GM12873 (cell line): ENCODE data around the gene CHST9.

Source experiments
- TF ChIP-seq, protein P1 (sequence below): IDR thresholded peaks from 2 replicates; pipeline ENCODE4 v1.5.1; 2012; ENCODE audit warnings: low read depth, mild to moderate bottlenecking, moderate library complexity, low read length, control low read depth; ENCODE audit not compliant: insufficient read depth; ENCODE audit errors: missing control alignments

CHST9 gene

DNA sequence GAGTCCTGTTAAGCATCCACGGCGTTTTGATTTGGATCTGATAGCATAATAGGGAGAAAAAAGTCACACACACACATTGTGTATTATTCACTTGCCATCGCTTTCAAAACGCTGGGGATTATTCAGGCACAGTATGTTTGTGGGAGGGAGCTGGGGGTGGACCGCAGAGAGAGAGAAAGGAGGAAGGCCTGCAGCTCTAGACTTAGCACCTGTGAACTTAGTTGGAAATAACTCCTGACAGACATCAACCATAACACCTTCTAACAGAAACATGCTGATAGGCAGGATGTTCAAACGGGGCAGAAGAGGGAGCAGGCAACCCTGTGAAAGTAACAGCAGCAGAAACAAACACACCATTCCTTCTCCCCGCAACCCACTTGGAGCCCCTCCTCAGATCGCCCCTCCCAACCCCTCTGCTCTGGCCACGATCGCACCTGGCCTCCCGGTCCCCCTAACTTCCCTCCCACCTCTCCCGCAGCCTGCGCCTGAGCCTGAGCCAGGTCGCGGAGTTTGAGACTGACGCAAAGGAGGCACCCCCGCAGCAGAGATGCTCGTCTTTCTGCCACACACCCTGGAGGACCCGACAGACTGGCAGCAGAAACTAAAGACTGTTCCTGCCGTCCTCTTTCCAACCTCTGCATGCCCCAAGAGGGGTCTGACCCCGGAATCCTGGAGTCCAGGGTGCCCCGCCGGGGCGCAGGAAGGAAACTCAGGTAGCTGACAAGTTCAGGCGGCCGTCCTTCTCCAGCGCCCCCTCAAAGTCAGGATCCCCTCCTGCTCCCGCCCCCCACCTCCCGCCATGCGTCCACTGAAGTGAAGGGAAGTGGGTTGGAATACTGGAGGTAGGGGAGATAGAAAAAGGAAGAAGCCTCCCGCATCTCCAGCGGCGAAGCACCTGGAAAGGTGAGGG is 738 bp downstream of the CHST9 start:
- TF ChIP-seq, protein P1, sequence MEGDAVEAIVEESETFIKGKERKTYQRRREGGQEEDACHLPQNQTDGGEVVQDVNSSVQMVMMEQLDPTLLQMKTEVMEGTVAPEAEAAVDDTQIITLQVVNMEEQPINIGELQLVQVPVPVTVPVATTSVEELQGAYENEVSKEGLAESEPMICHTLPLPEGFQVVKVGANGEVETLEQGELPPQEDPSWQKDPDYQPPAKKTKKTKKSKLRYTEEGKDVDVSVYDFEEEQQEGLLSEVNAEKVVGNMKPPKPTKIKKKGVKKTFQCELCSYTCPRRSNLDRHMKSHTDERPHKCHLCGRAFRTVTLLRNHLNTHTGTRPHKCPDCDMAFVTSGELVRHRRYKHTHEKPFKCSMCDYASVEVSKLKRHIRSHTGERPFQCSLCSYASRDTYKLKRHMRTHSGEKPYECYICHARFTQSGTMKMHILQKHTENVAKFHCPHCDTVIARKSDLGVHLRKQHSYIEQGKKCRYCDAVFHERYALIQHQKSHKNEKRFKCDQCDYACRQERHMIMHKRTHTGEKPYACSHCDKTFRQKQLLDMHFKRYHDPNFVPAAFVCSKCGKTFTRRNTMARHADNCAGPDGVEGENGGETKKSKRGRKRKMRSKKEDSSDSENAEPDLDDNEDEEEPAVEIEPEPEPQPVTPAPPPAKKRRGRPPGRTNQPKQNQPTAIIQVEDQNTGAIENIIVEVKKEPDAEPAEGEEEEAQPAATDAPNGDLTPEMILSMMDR, result no peak

GRCh38 chr18:27181726-27182125 is 3.4 kb downstream of the CHST9 start:
- TF ChIP-seq, protein P1, result no peak

- TF ChIP-seq, protein P1, result no peak
Measured at GRCh38 chr18:27178424-27178823, 6.7 kb downstream of the CHST9 start.

DNA sequence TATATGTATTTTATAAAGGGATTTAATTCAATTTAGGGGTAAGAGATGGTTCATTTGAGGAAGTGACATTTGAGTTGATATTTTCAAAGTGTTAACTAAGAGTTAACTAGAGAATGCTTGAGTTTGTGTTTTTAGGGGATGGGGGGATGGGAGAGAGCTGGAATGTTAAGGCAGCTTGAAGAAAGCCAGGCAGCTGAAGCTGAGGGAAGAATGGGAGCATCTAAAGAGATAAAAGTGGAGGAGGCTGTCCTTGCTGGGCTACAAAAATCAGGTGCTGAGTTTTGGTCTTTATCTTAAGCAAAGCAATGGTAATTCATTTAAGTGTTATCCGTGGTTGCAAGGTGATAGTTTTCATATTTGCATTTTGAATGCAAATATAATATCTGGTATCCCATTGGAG is 9.2 kb downstream of the CHST9 start:
- TF ChIP-seq, protein P1, result no peak

DNA sequence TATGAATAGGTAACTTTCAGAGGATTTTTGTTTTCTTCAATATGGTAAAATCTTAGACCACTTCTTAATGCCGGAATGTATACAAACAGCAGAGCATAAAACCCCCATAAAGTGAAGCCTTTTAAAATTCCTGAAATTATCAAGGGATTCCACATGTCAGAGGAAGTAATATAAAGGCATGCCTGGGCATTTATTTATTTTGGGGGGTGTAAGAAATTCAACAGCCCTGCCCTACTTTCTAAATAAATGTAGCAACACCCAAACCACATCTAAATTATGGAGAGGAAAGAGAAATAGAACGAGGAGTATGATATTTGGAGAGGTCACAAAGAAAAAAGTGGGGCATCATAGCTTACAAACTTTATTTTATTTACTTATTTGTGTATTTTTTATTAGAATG is 9.9 kb downstream of the CHST9 start:
- TF ChIP-seq, protein P1, result no peak

DNA sequence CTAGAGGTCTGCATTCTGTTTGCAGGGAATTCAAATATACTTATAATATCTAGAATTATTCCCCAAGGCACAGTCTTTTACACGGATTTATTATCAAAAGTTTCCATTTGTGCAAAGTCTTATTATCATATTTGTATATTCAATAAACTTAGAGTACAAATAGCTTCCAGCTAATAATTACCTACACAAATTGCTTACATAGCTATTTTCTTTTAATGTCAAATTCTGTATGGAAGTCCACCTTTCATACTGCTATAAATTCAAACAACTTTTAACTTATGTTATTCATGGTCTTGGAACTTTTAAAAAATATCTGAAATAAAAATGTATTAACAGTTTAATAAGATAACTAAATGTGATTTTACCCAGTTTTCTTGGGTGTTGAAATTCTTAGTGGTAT is 13.1 kb downstream of the CHST9 start:
- TF ChIP-seq, protein P1, result no peak

DNA sequence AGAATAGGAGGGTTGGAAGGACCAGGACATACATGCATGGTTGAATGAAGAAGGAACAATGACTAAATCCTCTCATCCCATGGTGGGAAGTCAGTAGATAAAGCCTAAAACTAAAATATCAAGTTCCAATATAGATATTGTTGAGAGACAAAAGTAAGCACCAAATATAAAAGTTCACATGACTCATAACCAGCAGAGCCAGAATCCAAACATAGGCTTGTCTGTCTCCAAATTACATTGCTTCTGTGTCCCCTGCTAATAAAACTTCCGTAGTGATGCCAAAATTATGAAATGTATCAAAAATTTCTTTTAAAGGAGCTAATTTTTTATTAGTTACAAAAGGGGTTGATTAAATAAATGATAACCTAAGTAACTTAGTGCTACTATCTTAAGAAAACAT is 19.7 kb downstream of the CHST9 start:
- TF ChIP-seq, protein P1, result no peak
